GM15510 (cell line): Measurements from ENCODE around the gene ZNF438.

Source experiments
- POLR2A ChIP-seq: IDR thresholded peaks from 3 replicates; pipeline ENCODE4 v1.6.1; 2011; ENCODE audit warnings: borderline replicate concordance; ENCODE audit not compliant: insufficient read length; ENCODE audit errors: extremely low read depth

The ZNF438 gene

DNA sequence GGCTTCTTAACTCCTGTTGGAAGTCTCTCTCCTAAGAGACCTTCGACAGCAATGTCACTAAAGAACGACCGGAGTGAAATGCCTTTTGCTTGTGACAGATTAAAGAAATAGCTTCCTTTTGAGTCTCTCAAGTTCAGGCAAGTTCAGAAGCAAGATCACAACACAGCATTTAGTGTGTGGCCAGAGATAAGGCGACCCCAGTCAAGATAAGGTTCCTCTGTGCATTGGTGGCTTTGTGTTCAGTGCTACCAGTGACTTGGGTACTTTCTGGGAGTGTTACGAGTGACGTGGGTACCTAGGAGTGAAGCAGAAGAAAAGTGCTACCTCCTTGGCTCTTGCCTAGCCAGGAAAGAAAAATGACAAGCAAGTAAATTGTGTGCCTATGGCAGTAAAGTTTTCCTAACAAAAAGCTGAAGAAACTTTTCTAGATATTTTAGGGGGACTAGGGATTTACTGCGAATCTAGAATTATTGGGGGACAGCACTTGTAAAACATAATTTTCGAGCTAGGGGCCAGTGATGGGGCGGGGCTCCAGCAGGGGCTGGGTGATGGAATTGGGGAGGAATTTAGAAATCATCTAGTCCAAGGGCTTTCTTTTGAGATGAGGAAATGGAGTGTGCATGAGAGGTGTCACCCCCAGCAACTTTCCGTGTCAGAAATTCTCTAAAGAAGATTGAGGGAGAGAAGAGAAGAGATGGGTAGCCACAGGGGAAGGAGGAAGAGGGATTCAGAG lies 210.2 kb downstream of the ZNF438 start:
- TF ChIP-seq POLR2A, result no peak

DNA sequence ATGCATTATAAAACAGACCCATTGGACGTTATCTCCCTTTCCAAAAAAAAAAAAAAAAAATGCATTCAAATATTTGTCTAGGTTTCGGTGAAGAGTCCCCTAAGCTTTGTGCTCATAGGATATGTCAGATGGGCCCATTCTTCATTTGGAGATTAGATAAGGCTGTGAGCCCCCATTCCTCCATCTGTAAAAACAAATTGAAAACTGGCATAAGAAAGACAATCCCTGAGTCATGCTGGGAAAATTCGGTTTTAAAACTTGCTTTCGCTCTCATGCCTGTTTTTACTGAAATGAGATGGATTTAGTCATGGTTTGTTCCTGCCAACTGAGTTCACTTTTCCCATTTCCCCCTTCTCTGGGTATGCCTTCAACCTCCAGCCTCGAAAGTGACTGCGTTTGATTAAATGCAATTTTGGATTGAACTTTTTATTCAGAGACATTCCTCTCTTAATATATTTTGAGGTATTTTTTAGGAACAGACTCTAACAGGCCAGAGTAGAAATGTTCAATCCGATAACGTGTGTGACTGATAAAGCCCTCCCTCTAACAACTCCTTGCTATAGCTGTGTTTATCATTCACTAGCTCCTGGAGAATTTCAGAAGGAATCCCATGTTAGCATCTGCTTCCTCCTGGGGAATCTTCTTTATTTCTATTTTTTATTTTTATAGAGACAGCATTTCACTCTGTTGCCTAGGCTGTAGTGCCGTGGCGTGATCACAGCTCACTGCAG lies 211.2 kb downstream of the ZNF438 start:
- TF ChIP-seq POLR2A, result no peak

DNA sequence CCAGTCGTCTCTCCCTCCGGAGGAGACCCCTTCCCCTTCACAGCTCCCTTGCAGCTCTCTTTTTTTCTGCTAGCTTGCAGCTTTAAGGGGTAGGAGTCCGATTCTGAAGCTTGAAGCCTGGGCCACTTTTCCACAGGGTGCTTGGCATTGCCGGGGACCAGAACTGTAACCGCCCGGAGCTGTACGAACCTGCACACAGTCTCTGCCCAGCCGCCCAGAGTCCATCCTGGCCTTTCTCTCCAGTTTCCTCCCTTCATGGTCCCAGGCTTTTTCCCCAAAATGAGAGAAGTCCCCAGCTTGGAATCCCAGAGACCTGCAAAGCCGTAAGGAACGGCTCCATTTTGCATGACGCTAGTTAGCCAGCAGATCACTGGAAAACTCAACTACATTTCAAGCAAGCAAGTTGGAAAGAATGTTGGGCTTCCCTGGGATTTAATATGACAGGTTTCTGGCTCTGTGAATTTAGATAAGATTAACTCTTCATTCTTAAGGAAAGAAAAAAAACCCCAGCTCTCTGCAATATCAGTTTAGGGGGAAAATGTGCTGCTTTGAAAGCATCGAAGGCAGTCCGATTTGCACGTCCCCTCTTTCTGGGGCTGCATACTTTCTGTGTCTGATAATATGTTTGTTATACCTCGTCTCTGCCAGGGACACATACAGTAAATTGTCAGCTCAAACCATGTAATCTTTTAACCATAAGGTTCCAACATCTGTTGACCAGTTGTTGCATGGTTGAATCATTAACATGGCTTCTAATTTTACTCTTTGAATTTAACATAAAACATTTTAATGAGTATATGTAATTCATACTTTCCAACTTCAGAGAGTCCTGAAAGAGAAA lies 212.1 kb downstream of the ZNF438 start:
- no peak for TF ChIP-seq POLR2A

- no peak for TF ChIP-seq POLR2A
Measured at GRCh38 chr10:30818854-30819253, 212.8 kb downstream of the ZNF438 start.

- TF ChIP-seq POLR2A, result no peak
Measured at GRCh38 chr10:30818010-30818660, 213.5 kb downstream of the ZNF438 start.

DNA sequence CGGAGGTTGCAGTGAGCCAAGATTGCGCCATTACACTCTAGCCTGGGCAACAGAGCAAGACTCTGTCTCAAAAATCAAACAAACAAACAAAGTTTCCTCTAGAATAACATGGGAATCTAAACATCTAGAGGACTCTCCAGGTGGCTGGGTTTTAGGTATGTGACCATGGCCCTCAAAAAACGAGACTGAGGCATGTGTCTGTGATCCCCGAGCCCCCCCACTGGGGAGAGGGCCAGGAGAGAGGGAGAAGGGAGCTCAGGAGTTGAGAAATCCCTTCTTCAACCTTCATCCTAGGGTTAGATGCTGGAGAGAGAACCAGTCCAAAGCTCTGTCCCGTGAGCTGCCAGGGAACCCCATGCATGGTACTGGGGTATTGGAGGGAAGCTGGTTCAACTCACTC lies 214.1 kb downstream of the ZNF438 start:
- TF ChIP-seq POLR2A, result no peak

- no peak for TF ChIP-seq POLR2A
Measured at GRCh38 chr10:30816820-30817171, 214.9 kb downstream of the ZNF438 start.

DNA sequence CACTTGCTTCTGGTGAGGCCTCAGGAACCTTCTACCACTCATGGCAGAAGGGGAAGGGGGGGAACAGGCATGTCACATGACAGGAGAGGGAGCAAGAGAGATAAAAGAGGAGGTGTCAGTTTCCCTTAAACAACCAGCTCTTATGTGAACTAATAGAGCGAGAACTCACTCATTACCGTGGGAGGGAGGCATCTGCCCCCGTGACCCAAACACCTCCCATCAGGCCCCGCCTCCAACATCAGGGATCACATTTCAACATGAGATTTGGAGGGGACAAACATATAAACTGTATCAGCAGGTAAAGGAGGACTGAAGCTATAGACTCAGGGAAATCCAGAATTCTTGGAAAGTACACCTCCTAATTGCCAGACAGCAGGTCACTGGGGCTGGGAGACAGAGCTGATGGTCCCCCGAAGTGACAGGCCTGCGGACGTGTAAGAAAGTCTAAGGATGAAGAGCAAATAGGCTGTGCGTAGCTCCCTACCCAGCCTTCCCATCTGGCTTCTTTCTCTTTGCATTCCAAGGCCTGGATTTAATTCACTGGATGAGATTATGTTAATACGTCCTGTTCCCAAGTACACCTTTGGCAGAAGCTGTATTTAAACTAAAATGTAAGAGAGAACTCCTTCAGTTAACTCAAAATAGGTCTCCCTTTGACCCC lies 215.4 kb downstream of the ZNF438 start:
- TF ChIP-seq POLR2A, result no peak

DNA sequence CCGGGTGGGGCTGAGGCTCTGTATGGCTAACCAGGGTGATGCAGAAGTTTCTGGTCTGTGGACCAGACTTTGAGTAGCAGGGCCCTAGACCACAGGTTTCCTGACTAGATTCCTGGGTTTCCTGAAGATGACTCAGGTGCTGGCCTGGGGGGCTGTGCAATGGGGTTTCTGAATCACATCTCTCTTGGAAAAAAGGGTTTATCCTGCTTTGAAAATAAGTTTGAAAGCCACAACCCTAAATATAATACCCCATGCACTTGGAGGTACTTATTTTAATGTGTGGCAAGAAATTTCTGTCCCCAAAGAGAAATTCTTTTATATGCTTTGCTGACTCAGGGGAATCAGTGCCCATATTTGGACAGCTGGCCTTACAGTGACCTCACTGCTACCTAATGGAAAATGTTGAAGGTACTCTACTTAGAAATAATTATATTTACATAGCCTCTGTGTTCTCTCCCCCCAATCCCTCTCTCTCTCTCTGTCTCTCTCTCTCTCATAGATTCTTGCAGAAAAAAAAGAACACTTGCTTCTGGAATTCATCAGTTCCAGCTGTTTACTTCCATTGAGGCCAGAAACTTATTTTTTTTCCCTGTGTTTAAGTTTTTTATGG lies 217.7 kb downstream of the ZNF438 start:
- TF ChIP-seq POLR2A, result no peak

DNA sequence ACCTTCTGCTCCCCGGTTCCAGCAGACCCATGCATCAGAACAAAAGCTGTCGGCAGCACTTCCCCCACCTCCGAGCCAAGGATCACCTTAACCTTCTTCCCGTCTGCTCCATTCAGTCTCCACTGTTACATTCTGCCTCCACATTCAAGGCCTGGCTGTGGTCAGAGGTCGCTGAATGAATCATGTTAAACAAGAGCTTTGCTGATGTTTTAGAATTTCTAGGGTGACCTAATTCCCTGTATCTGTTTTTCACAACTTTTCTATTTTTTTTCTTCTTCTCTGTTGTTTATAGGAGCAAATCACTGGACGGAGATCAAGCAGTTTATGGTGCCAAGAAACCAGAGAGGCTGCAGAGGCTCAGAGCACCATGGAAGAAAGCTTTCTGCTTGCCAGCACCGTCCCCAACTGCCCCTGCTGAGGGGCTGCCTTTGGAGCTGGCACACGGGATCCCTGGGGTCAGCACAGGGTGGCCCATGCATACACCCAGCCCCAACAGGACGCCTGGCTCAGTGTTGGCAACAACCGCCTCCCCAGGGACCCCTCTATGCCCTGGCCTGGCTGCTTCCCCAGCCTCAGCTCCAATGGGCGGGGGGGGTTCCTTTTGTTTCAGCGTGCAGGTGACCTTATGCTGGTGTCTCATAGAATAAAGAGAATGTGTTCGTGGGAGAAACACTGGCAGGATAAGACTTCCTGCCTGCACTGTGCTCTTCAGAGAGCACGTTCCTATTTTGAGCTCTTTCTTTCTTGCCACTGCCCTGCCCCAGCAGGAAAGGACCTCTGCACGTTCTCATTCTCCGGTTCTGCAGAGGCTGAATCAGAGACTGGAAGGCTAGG lies 219.4 kb downstream of the ZNF438 start:
- no peak for TF ChIP-seq POLR2A

- TF ChIP-seq POLR2A, result no peak
Measured at GRCh38 chr10:30811276-30812017, 220.2 kb downstream of the ZNF438 start.

DNA sequence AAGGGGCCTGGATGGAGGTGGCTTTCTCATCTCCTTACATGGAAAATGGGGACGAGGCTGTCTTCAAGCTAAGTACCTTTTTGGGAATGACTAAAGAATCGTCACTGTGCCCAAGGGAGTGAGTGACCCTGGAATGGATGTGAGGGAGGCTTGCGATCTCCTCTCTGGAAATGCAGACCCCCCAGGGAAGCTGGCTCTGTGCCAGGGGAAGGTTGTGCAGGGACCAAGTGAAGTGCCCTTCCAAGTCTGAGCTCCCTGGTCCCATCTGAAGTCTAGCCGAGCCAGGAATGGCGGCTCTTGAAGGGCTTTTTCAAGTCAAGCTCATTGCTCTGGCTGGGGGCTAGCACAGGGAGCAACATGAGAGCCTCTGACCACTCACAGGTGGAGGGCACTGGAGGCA lies 221.2 kb downstream of the ZNF438 start:
- TF ChIP-seq POLR2A, result no peak
